ENCODE results near the gene SMPD3. TPM values are rescaled to one million over a fixed set of nuclear protein-coding genes. Genes with fewer than 3 reads are reported as not detected.

Gene SMPD3
- total RNA-seq, 1 experiment from 2014 or later: 0.17 TPM

GRCh38 chr16:68331879-68332410 is 116.4 kb downstream of the SMPD3 start:
- ChIA-PET CTCF (interaction anchor here (0.5 to 1.3 kb wide), 3 partner anchors 68 to 309 kb away, joined by 3 to 4 read pairs (median 3); partner anchors contain the start of gene SLC7A6), POLR2A (ENCODE audit: low non-redundant PET) (no interaction called here)
- DNase-seq (ENCODE audit: low spot score): no peak
- no peaks in the 10 kb centered on the region for H3K27me3 ChIP-seq (replicated peaks; ENCODE audit: insufficient read depth, low read depth, low read length, poor library complexity)
- BruUV-seq (replicated peaks): no TSS peak
- H3K9me3 ChIP-seq (ENCODE audit: low read depth, low read length, poor library complexity, severe bottlenecking): no peaks in the 10 kb centered on the region
- intact Hi-C loops (cut with micrococcal nuclease; ENCODE audit: unreplicated experiment): no loop called here
- peak overlapping the region; percentile 47 for H3K27ac ChIP-seq (ENCODE audit: low read depth, low read length, poor library complexity, severe bottlenecking)
- TF ChIP-seq EZH2 (IDR thresholded peaks at IDR 0.05; ENCODE audit: borderline replicate concordance, low read depth, low read length, poor library complexity, severe bottlenecking) (no peak), CTCF (conservative IDR thresholded peaks at IDR 0.05; ENCODE audit: low read depth, low read length) (no peak)
- H3K4me3 ChIP-seq (ENCODE audit: low read depth, low read length, poor library complexity, severe bottlenecking): no peak overlapping the region
- H3K36me3 ChIP-seq (ENCODE audit: insufficient read depth, low read length, poor library complexity, severe bottlenecking): peaks cover 5% of the 10 kb centered on the region
- H3K4me1 ChIP-seq (ENCODE audit: insufficient read depth, low read length, poor library complexity, severe bottlenecking): peaks cover 28% of the 10 kb centered on the region

- Histone ChIP-seq H3K27me3 (replicated peaks; ENCODE audit: insufficient read depth, low read depth, low read length, poor library complexity) (no peaks in the 10 kb centered on the region), H3K4me1 (ENCODE audit: insufficient read depth, low read length, poor library complexity, severe bottlenecking) (peaks cover 18% of the 10 kb centered on the region), H3K36me3 (ENCODE audit: insufficient read depth, low read length, poor library complexity, severe bottlenecking) (peaks cover 17% of the 10 kb centered on the region), H3K4me3 (ENCODE audit: low read depth, low read length, poor library complexity, severe bottlenecking) (no peak overlapping the region), H3K9me3 (ENCODE audit: low read depth, low read length, poor library complexity, severe bottlenecking) (no peaks in the 10 kb centered on the region), H3K27ac (ENCODE audit: low read depth, low read length, poor library complexity, severe bottlenecking) (no peak overlapping the region)
- no peak for DNase-seq (ENCODE audit: low spot score)
- POLR2A ChIA-PET (ENCODE audit: low non-redundant PET): no interaction called here
- BruUV-seq (replicated peaks): no TSS peak
- no peak for TF ChIP-seq CTCF (conservative IDR thresholded peaks at IDR 0.05; ENCODE audit: low read depth, low read length)
- no peak for TF ChIP-seq EZH2 (IDR thresholded peaks at IDR 0.05; ENCODE audit: borderline replicate concordance, low read depth, low read length, poor library complexity, severe bottlenecking)
- intact Hi-C loops (cut with micrococcal nuclease; ENCODE audit: unreplicated experiment): loop anchor here (2.0 to 10.0 kb wide), 3 partner anchors 64 to 234 kb away; partner anchors contain the start of gene SLC7A6
- CTCF ChIA-PET: no interaction called here
These were observed 119.4 kb downstream of the SMPD3 start for GRCh38 chr16:68328860-68329390.

- Histone ChIP-seq H3K4me3 (ENCODE audit: low read depth, low read length, poor library complexity, severe bottlenecking) (no peak overlapping the region), H3K36me3 (ENCODE audit: insufficient read depth, low read length, poor library complexity, severe bottlenecking) (peaks cover 17% of the 10 kb centered on the region), H3K9me3 (ENCODE audit: low read depth, low read length, poor library complexity, severe bottlenecking) (no peaks in the 10 kb centered on the region), H3K27me3 (replicated peaks; ENCODE audit: insufficient read depth, low read depth, low read length, poor library complexity) (no peaks in the 10 kb centered on the region), H3K4me1 (ENCODE audit: insufficient read depth, low read length, poor library complexity, severe bottlenecking) (peaks cover 17% of the 10 kb centered on the region), H3K27ac (ENCODE audit: low read depth, low read length, poor library complexity, severe bottlenecking) (no peak overlapping the region)
- peak; percentile 94 for DNase-seq (ENCODE audit: low spot score)
- TF ChIP-seq CTCF (conservative IDR thresholded peaks at IDR 0.05; ENCODE audit: low read depth, low read length) (peak; percentile 90), EZH2 (IDR thresholded peaks at IDR 0.05; ENCODE audit: borderline replicate concordance, low read depth, low read length, poor library complexity, severe bottlenecking) (no peak)
- no TSS peak for BruUV-seq (replicated peaks)
- intact Hi-C loops (cut with micrococcal nuclease; ENCODE audit: unreplicated experiment): loop anchor here (2.0 to 10.0 kb wide), 3 partner anchors 64 to 234 kb away; partner anchors contain the start of gene SLC7A6
- CTCF ChIA-PET: interaction anchor here (1.1 kb wide), 1 partner anchor 67 kb away, joined by 3 read pairs; no protein-coding TSS in a partner anchor
- POLR2A ChIA-PET (ENCODE audit: low non-redundant PET): interaction anchor here (0.5 kb wide), 1 partner anchor 178 kb away, joined by 13 read pairs; no protein-coding TSS in a partner anchor
These were observed 120.0 kb downstream of the SMPD3 start for GRCh38 chr16:68328151-68328859.
